Measurements from ENCODE around the gene DLEC1. TPM values are rescaled to one million over a fixed set of nuclear protein-coding genes. Genes with fewer than 3 reads are reported as not detected.

Gene DLEC1
- total RNA-seq, 4 donors from 2014 or later = 0.19 to 0.42 (median 0.37) TPM

- WGBS = 90% methylated on average over 3 of the region's 5 CpGs
- TF ChIP-seq POLR2A (IDR thresholded peaks at IDR 0.05; ENCODE audit: low read depth) = no peak
- TF ChIP-seq POLR2AphosphoS5 (IDR thresholded peaks at IDR 0.05) = no peak
- TF ChIP-seq EP300 (IDR thresholded peaks at IDR 0.05) = no peak
- TF ChIP-seq CTCF (IDR thresholded peaks at IDR 0.05) = no peak
- Histone ChIP-seq H3K9me3 (no peaks in the 10 kb centered on the region), H3K4me3 (no peak overlapping the region), H3K36me3 (peaks cover 49 to 100% (median 99%) of the 10 kb centered on the region in 4 donors), H3K27me3 (no peaks in the 10 kb centered on the region), H3K4me1 (peaks cover 0 to 24% (median 10%) of the 10 kb centered on the region in 4 donors), H3K27ac (replicated peaks in 1 of 4) (no peak overlapping the region)
- no peak for DNase-seq (ENCODE audit: extremely low spot score)
- intact Hi-C loops (cut with DNase I) = no loop called here
These were observed 90.0 kb downstream of the DLEC1 start for GRCh38 chr3:38129058-38129457.

- no peak overlapping the region for H3K4me3 ChIP-seq
- no peak for TF ChIP-seq POLR2A (IDR thresholded peaks at IDR 0.05; ENCODE audit: low read depth)
- TF ChIP-seq EP300 (IDR thresholded peaks at IDR 0.05) = no peak
- TF ChIP-seq POLR2AphosphoS5 (IDR thresholded peaks at IDR 0.05) = no peak
- TF ChIP-seq CTCF (IDR thresholded peaks at IDR 0.05) = no peak
- no peaks in the 10 kb centered on the region for H3K27me3 ChIP-seq
- H3K4me1 ChIP-seq = peaks cover 11 to 36% (median 21%) of the 10 kb centered on the region in 4 donors
- intact Hi-C loops (cut with DNase I) = no loop called here
- no peaks in the 10 kb centered on the region for H3K9me3 ChIP-seq
- H3K27ac ChIP-seq (replicated peaks in 1 of 4) = no peak overlapping the region
- no peak for DNase-seq (ENCODE audit: extremely low spot score)
- 73% methylated on average over 1 of the region's 3 CpGs for WGBS
- H3K36me3 ChIP-seq = peaks cover 45 to 95% (median 93%) of the 10 kb centered on the region in 4 donors
These were observed 91.6 kb downstream of the DLEC1 start for GRCh38 chr3:38130631-38131065.

- H3K36me3 ChIP-seq = peaks cover 34 to 84% (median 82%) of the 10 kb centered on the region in 4 donors
- no peak overlapping the region for H3K27ac ChIP-seq (replicated peaks in 1 of 4)
- H3K4me3 ChIP-seq = no peak overlapping the region
- peak in 2 of 3 experiments; percentile 12 to 23 for TF ChIP-seq CTCF (IDR thresholded peaks at IDR 0.05)
- no peak for TF ChIP-seq EP300 (IDR thresholded peaks at IDR 0.05)
- H3K27me3 ChIP-seq = no peaks in the 10 kb centered on the region
- peaks cover 17 to 43% (median 27%) of the 10 kb centered on the region in 4 donors for H3K4me1 ChIP-seq
- H3K9me3 ChIP-seq = no peaks in the 10 kb centered on the region
- DNase-seq (ENCODE audit: extremely low spot score) = no peak
- 68% methylated on average over 5 of the region's 6 CpGs for WGBS
- intact Hi-C loops (cut with DNase I) = no loop called here
These were observed 92.8 kb downstream of the DLEC1 start for GRCh38 chr3:38131621-38132369.

GRCh38 chr3:38133209-38133556 is 94.2 kb downstream of the DLEC1 start:
- Histone ChIP-seq H3K27me3 (no peaks in the 10 kb centered on the region), H3K4me3 (no peak overlapping the region), H3K27ac (replicated peaks in 1 of 4) (no peak overlapping the region), H3K36me3 (peaks cover 22 to 70% (median 68%) of the 10 kb centered on the region in 4 donors), H3K4me1 (peaks cover 24 to 46% (median 32%) of the 10 kb centered on the region in 4 donors), H3K9me3 (no peaks in the 10 kb centered on the region)
- DNase-seq (ENCODE audit: extremely low spot score) = no peak
- intact Hi-C loops (cut with DNase I) = no loop called here
- no peak for TF ChIP-seq CTCF (IDR thresholded peaks at IDR 0.05)
- TF ChIP-seq EP300 (IDR thresholded peaks at IDR 0.05) = no peak
- no peak for TF ChIP-seq POLR2AphosphoS5 (IDR thresholded peaks at IDR 0.05)
- TF ChIP-seq POLR2A (IDR thresholded peaks at IDR 0.05; ENCODE audit: low read depth) = no peak
- WGBS = 93% methylated on average over 3 of the region's 3 CpGs

All from esophagus muscularis mucosa (tissue), 4 donors.